HG02763 (cell line): Measurements from ENCODE around the gene CCDC88C.
A peak's percentile ranks its signal among the peaks of the same experiment; 100 is the strongest.

Source experiments
- ATAC-seq: cut with Tn5 transposase; IDR thresholded peaks from one replicate; pipeline ENCODE4 v1.9.1; 2021; ENCODE audit warnings: mild to moderate bottlenecking, moderate library complexity; ENCODE audit not compliant: unreplicated experiment

The CCDC88C gene

GRCh38 chr14:91380610-91381371 lies 36.8 kb downstream of the CCDC88C start:
- no peak for ATAC-seq

- ATAC-seq = no peak
Measured at GRCh38 chr14:91380123-91380522, 37.5 kb downstream of the CCDC88C start.

- ATAC-seq = no peak
Measured at GRCh38 chr14:91379579-91379932, 38.1 kb downstream of the CCDC88C start.

- ATAC-seq = no peak
Measured at GRCh38 chr14:91378930-91379578, 38.6 kb downstream of the CCDC88C start.

- ATAC-seq = no peak
Measured at GRCh38 chr14:91377700-91378652, 39.6 kb downstream of the CCDC88C start.

GRCh38 chr14:91376547-91377477 lies 40.8 kb downstream of the CCDC88C start:
- ATAC-seq = no peak

GRCh38 chr14:91375720-91376452 lies 41.7 kb downstream of the CCDC88C start:
- ATAC-seq = no peak

GRCh38 chr14:91374879-91375702 lies 42.5 kb downstream of the CCDC88C start:
- ATAC-seq = no peak

- ATAC-seq = no peak
Measured at GRCh38 chr14:91374287-91374878, 43.2 kb downstream of the CCDC88C start.

- ATAC-seq = peak; percentile 62
Measured at GRCh38 chr14:91373591-91374254, 43.9 kb downstream of the CCDC88C start.

- peak; percentile 15 for ATAC-seq
Measured at GRCh38 chr14:91372671-91373495, 44.7 kb downstream of the CCDC88C start.

GRCh38 chr14:91371990-91372375 lies 45.6 kb downstream of the CCDC88C start:
- ATAC-seq = no peak

- no peak for ATAC-seq
Measured at GRCh38 chr14:91371011-91371989, 46.3 kb downstream of the CCDC88C start.

- ATAC-seq = no peak
Measured at GRCh38 chr14:91369628-91370445, 47.8 kb downstream of the CCDC88C start.
